Ovary (tissue), 9 donors: ENCODE data around the gene ZMYND8. TPM values are rescaled to one million over a fixed set of nuclear protein-coding genes. Genes with fewer than 3 reads are reported as not detected.
"Not testable (repeated sequence)": the region's sequence is repeated elsewhere in the genome, so short reads cannot be mapped to it uniquely, and the experiment has no call there.

Source experiments
- DNase-seq, 5 donors: peaks; one replicate each; pipeline ENCODE4 v3.0.0-alpha.2; 2019 to 2020
- H3K27ac ChIP-seq, 2 donors: fragments of 200-600 bp; one replicate each; pipeline versions ENCODE4 v1.5.1 to v1.8.0; 2019 to 2022
- H3K27me3 ChIP-seq: fragments of 200-600 bp; one replicate; pipeline ENCODE4 v1.8.0; 2022
- H3K36me3 ChIP-seq: fragments of 200-600 bp; sonication (generic); one replicate; pipeline ENCODE4 v1.5.1; 2019
- H3K4me1 ChIP-seq: one replicate; pipeline ENCODE4 v1.8.1; 2013; ENCODE audit warnings: mild to moderate bottlenecking, moderate library complexity; ENCODE audit not compliant: insufficient read depth
- H3K4me3 ChIP-seq: fragments of 200-600 bp; sonication (generic); one replicate; pipeline ENCODE4 v1.5.1; 2017
- H3K9me3 ChIP-seq, 2 donors: fragments of 200-600 bp in 1 of 2; sonication (generic) in 1 of 2; one replicate each; pipeline versions ENCODE4 v1.5.1 to v1.8.1; 2013 to 2019; ENCODE audit warnings: mild to moderate bottlenecking in 1 of 2, moderate library complexity in 1 of 2
- CTCF ChIP-seq, 3 donors: fragments of 450-650 bp in 2 of 3; fragments of 200-600 bp in 1 of 3; IDR thresholded peaks; one replicate each; pipeline versions ENCODE4 v1.5.1 to v1.8.0; 2016 to 2022; ENCODE audit warnings: antibody characterized with exemption in 3 of 3, mild to moderate bottlenecking in 1 of 3
- EP300 ChIP-seq: sonication (generic); formaldehyde crosslinking; IDR thresholded peaks from one replicate; pipeline ENCODE4 v1.6.1; 2017; ENCODE audit warnings: antibody characterized with exemption
- POLR2A ChIP-seq: fragments of 450-650 bp; IDR thresholded peaks from one replicate; pipeline ENCODE4 v1.6.1; 2017; ENCODE audit warnings: antibody characterized with exemption, mild to moderate bottlenecking, moderate library complexity
- WGBS, 3 donors: extraction: QIAGEN DNeasy Blood & Tissue Kit in 1 of 3; methylation state at CpG; one replicate each; pipeline versions ENCODE4 v1.1.5 to v1.1.7; 2013 to 2017; 5-methylcytosine and 5-hydroxymethylcytosine counted together
- intact Hi-C, 4 donors: fragments of 100-400 bp; cut with DNase I; formaldehyde crosslinking; loops; one replicate each; pipeline versions ENCODE4 v1.11.0 to v1.15.1; 2022 to 2023
- polyA plus RNA-seq, 2 donors: library from polyadenylated mRNA; stranded (reverse); fragments of 200-250 nt in 1 of 2; fragments of 350-450 nt in 1 of 2; fragmentation: Illumina TruSeq in 1 of 2; extraction: RNeasy Lipid Tissue Mini Kit (QIAGEN cat#74804) in 1 of 2; gene quantifications; one replicate each; pipeline ENCODE4 v1.2.3, GENCODE V29; 2013 to 2014
- total RNA-seq, 7 donors: library from RNA; depleted of rRNA in 2 of 7; stranded (reverse); fragments of >200 nt in 2 of 7; fragmentation: NEBNext Ultra II Directional in 3 of 7; extraction: Animal tissue kit (Norgen Biotek cat#: 25700) in 3 of 7; gene quantifications; one replicate each; pipeline versions ENCODE4 v1.1.0 to v1.2.4, GENCODE V29; 2016 to 2023
- donor health status: DM: no; HTN: no; CAD: no; lungs with moderate emphysema.
- donor health status: DM: no; HTN: no; CAD: no.
- donor health status: Bipolar disorder and iron deficiency.
- donor health status: DM: yes; HTN: yes; CAD: no.
- donor health status: DM: no; HTN: no; CAD: no.
- donor health status: DM: yes; HTN: yes; CAD: no.

Gene ZMYND8
- total and polyA plus RNA-seq, 9 donors, result 8.3 to 40.7 (median 30.5) TPM

GRCh38 chr20:47244451-47244850, 112.0 kb downstream of the ZMYND8 start:
- Histone ChIP-seq H3K27me3 (no peaks in the 10 kb centered on the region), H3K4me3 (no peak overlapping the region), H3K36me3 (no peaks in the 10 kb centered on the region), H3K9me3 (no peaks in the 10 kb centered on the region), H3K4me1 (peaks cover 4% of the 10 kb centered on the region), H3K27ac (no peak overlapping the region)
- no peak for TF ChIP-seq CTCF (IDR thresholded peaks at IDR 0.05)
- TF ChIP-seq POLR2A, result no peak
- no peak for TF ChIP-seq EP300
- no peak for DNase-seq
- intact Hi-C loops, result no loop called here
- WGBS, 3 donors, result 93 to 97% (median 96%) methylated on average over 3 of the region's 3 CpGs

GRCh38 chr20:47243532-47244305, 112.8 kb downstream of the ZMYND8 start:
- no peak for DNase-seq
- intact Hi-C loops, result no loop called here
- H3K36me3 ChIP-seq, result no peaks in the 10 kb centered on the region
- H3K9me3 ChIP-seq, result no peaks in the 10 kb centered on the region
- H3K4me1 ChIP-seq, result peaks cover 4% of the 10 kb centered on the region
- H3K4me3 ChIP-seq, result no peak overlapping the region
- no peaks in the 10 kb centered on the region for H3K27me3 ChIP-seq
- TF ChIP-seq CTCF (IDR thresholded peaks at IDR 0.05), result no peak
- TF ChIP-seq EP300, result no peak
- no peak for TF ChIP-seq POLR2A
- no peak overlapping the region for H3K27ac ChIP-seq
- WGBS, 3 donors, result 94 to 98% (median 94%) methylated on average over 3 of the region's 3 CpGs

GRCh38 chr20:47243003-47243402, 113.5 kb downstream of the ZMYND8 start:
- no peak for DNase-seq
- Histone ChIP-seq H3K9me3 (no peaks in the 10 kb centered on the region), H3K27ac (no peak overlapping the region), H3K4me3 (no peak overlapping the region), H3K36me3 (no peaks in the 10 kb centered on the region), H3K4me1 (peaks cover 4% of the 10 kb centered on the region), H3K27me3 (no peaks in the 10 kb centered on the region)
- intact Hi-C loops, result no loop called here
- no peak for TF ChIP-seq CTCF (IDR thresholded peaks at IDR 0.05)
- TF ChIP-seq EP300, result no peak
- no peak for TF ChIP-seq POLR2A
- 94 to 97% (median 95%) methylated on average over 4 of the region's 4 CpGs for WGBS, 3 donors

- Histone ChIP-seq H3K4me1 (peaks cover 4% of the 10 kb centered on the region), H3K27ac (no peak overlapping the region), H3K27me3 (no peaks in the 10 kb centered on the region), H3K9me3 (no peaks in the 10 kb centered on the region), H3K36me3 (no peaks in the 10 kb centered on the region), H3K4me3 (no peak overlapping the region)
- WGBS, 3 donors, result 28 to 41% (median 30%) methylated on average over 8 of the region's 8 CpGs
- intact Hi-C loops, result no loop called here
- DNase-seq, result peak in 4 of 5 donors; percentile 43 to 61 (median 44)
- TF ChIP-seq EP300, result no peak
- no peak for TF ChIP-seq CTCF (IDR thresholded peaks at IDR 0.05)
- TF ChIP-seq POLR2A, result no peak
These were observed 115.1 kb downstream of the ZMYND8 start for GRCh38 chr20:47241345-47241781.

- intact Hi-C loops, H3K36me3 ChIP-seq, H3K9me3 ChIP-seq, DNase-seq, H3K4me1 ChIP-seq, H3K27ac ChIP-seq, H3K27me3 ChIP-seq, H3K4me3 ChIP-seq: not testable (repeated sequence)
- WGBS, 3 donors, result 97% methylated on average over 20 of the region's 20 CpGs
These were observed 116.4 kb downstream of the ZMYND8 start for GRCh38 chr20:47240096-47240495.
